HL-60 (cell line): Measurements from ENCODE around the gene TMEM63C.

Source experiments
- DNase-seq, 2 experiments: peaks; one replicate each; pipeline ENCODE4 v3.0.0-alpha.2; 2010 to 2020; ENCODE audit warnings: low read depth in 1 of 2, low spot score in 1 of 2
- H3K27ac ChIP-seq: fragments of 250-450 bp; sonication (Bioruptor Pico); replicated peaks from 2 replicates; pipeline ENCODE4 v1.5.1; 2020; ENCODE audit warnings: mild to moderate bottlenecking, moderate library complexity
- H3K27me3 ChIP-seq: fragments of 250-450 bp; sonication (Bioruptor Pico); 2 replicates; pipeline ENCODE4 v1.5.1; 2021; ENCODE audit warnings: mild to moderate bottlenecking, moderate library complexity; ENCODE audit not compliant: insufficient read depth, poor library complexity, severe bottlenecking
- H3K4me3 ChIP-seq: replicated peaks from 2 replicates; pipeline ENCODE4 v1.5.1; 2011; ENCODE audit warnings: mild to moderate bottlenecking, control low read depth, low read length; ENCODE audit not compliant: insufficient read depth
- CTCF ChIP-seq: IDR thresholded peaks from one replicate; pipeline ENCODE4 v1.5.1; 2011; ENCODE audit warnings: low read length, control low read depth, inconsistent platforms; ENCODE audit not compliant: insufficient read depth
- GABPA ChIP-seq: IDR thresholded peaks from 2 replicates; pipeline ENCODE4 v1.6.1; 2012; ENCODE audit warnings: low read depth
- POLR2AphosphoS5 ChIP-seq: IDR thresholded peaks from 2 replicates; pipeline ENCODE4 v1.6.1; 2012; ENCODE audit warnings: low read depth
- SPI1 ChIP-seq: IDR thresholded peaks from 2 replicates; pipeline ENCODE4 v1.6.1; 2012; ENCODE audit warnings: low read depth, mild to moderate bottlenecking, borderline replicate concordance
- TF ChIP-seq, protein P1 (sequence below): IDR thresholded peaks from 2 replicates; pipeline ENCODE4 v1.6.1; 2012; ENCODE audit warnings: low read depth; ENCODE audit not compliant: insufficient replicate concordance

TMEM63C gene

DNA sequence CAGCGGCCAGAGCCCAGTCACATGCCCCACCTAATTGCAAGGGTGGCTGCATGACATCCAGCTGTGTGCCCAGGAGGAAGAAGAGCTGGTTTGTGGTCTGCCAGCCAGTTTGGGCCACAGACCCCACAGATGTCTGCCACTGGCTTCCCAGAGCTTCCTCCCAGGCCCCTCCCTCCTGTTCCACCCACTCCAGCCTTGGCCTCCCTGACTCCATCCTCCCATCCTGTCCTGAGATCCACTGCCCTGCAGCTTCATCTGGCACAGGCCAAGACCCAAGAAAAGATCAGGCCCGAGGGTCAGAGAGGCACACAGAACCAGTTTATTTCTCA lies 83.6 kb downstream of the TMEM63C start:
- no peak for TF ChIP-seq CTCF
- no peak for TF ChIP-seq POLR2AphosphoS5
- no peak for TF ChIP-seq GABPA
- TF ChIP-seq, protein P1, sequence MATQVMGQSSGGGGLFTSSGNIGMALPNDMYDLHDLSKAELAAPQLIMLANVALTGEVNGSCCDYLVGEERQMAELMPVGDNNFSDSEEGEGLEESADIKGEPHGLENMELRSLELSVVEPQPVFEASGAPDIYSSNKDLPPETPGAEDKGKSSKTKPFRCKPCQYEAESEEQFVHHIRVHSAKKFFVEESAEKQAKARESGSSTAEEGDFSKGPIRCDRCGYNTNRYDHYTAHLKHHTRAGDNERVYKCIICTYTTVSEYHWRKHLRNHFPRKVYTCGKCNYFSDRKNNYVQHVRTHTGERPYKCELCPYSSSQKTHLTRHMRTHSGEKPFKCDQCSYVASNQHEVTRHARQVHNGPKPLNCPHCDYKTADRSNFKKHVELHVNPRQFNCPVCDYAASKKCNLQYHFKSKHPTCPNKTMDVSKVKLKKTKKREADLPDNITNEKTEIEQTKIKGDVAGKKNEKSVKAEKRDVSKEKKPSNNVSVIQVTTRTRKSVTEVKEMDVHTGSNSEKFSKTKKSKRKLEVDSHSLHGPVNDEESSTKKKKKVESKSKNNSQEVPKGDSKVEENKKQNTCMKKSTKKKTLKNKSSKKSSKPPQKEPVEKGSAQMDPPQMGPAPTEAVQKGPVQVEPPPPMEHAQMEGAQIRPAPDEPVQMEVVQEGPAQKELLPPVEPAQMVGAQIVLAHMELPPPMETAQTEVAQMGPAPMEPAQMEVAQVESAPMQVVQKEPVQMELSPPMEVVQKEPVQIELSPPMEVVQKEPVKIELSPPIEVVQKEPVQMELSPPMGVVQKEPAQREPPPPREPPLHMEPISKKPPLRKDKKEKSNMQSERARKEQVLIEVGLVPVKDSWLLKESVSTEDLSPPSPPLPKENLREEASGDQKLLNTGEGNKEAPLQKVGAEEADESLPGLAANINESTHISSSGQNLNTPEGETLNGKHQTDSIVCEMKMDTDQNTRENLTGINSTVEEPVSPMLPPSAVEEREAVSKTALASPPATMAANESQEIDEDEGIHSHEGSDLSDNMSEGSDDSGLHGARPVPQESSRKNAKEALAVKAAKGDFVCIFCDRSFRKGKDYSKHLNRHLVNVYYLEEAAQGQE, result no peak
- no peak for TF ChIP-seq SPI1
- no peaks in the 10 kb centered on the region for H3K27me3 ChIP-seq

GRCh38 chr14:77265561-77266335 lies 84.2 kb downstream of the TMEM63C start:
- no peak for DNase-seq
- Histone ChIP-seq H3K27me3 (peaks cover 3% of the 10 kb centered on the region), H3K27ac (no peak overlapping the region), H3K4me3 (no peak overlapping the region)
- no peak for TF ChIP-seq POLR2AphosphoS5
- TF ChIP-seq, protein P1, result no peak
- no peak for TF ChIP-seq GABPA
- TF ChIP-seq SPI1, result no peak
- no peak for TF ChIP-seq CTCF

More for the DNA sequence above, 83.6 kb downstream of the TMEM63C start:
- no peak overlapping the region for H3K4me3 ChIP-seq
- no peak for DNase-seq
- no peak overlapping the region for H3K27ac ChIP-seq

- Histone ChIP-seq H3K4me3 (no peak overlapping the region), H3K27me3 (peaks cover 5% of the 10 kb centered on the region), H3K27ac (no peak overlapping the region)
- TF ChIP-seq SPI1, result no peak
- no peak for DNase-seq
Observed at GRCh38 chr14:77266336-77266735, 84.7 kb downstream of the TMEM63C start.

DNA sequence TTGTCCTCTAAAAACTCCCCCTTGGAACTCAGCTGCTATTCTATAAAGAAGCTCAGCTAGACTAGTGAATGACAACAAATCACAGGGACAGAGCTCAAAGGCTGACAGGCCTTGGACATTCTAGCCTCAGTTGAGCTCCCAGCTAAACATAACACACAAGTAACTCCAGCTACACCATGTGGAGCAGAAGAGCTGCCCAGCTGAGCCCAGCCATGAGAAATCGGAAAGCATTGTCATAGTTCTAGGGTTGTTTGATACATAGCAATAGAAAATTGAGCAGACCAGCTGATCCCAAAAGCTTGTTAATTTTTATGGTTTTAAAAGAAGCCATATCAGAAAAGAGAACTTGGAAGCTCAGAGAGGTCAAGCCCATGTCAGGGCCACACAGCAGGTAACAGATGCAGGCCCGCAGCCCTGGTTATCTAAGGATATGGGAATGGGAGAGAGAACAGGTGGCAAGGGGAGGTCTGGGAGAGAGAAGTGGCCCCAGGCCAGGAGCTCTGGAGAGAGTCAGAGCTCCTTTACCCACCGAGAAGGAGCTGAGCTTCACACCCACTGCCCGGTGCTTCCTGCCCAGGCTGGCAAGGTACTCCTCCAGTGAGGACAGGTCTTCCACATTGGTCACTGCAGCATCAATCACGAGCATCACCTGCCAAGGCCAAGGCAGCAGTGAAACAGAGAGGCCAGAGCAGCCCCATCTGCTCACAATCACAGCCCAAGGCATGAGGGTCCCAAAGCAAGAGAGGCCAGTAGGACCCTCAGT lies 86.5 kb downstream of the TMEM63C start:
- no peak for DNase-seq
- no peak overlapping the region for H3K27ac ChIP-seq
- H3K27me3 ChIP-seq, result peaks cover 6% of the 10 kb centered on the region
- no peak overlapping the region for H3K4me3 ChIP-seq
- TF ChIP-seq GABPA (no peak), SPI1 (no peak), POLR2AphosphoS5 (no peak), CTCF (no peak)
- TF ChIP-seq, protein P1, result no peak
